Measurements from ENCODE around the gene TNF. TPM values are rescaled to one million over a fixed set of nuclear protein-coding genes. Genes with fewer than 3 reads are reported as not detected.

TNF gene
- total and polyA plus RNA-seq, 2 of the 13 experiments (the other 11 are each of a cell fraction or from before 2014, with no cell fraction given): not detected

DNA sequence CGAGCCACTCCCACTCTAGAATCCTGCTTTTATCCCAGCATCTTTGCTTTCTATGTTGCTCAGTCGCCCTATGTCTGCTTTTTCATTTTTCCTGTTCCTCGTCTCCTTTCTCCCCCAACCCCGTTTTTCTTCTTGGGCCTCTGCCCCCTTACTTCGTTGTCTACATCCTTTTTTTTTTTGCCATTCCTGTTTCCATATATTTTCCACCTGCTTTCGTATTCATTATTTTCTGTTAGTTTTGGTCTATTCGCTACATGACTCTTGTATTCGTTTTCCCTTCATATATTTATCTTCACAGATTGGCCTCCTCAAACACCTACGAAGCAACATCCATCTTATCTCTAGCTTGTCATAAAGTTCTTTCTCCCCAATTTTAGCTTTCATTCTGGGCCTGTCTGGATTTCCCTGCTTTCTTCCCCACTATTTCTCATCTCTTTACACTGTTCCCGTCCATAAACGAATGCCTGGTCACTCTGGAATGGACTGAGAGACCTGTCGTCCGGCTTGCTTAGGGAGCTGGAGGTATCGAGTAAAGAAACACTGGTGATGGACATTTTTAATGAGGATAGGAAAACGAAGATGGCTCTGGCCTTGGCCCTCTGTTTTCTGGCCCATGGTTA, 46.1 kb downstream of the TNF start:
- Histone ChIP-seq H2AFZ (ENCODE audit: low read length) (no peak overlapping the region), H3K4me1 (ENCODE audit: insufficient read depth, low read length) (peaks cover 22% of the 10 kb centered on the region), H3K4me2 (ENCODE audit: low read depth, low read length) (peak overlapping the region; percentile 98), H3K4me3 (replicated peaks in 1 of 3; ENCODE audit: insufficient read depth in 1 of 3, low read depth in 2 of 3, low read length in 3 of 3) (peak overlapping the region; percentile 83 to 100 (median 99)), H3K36me3 (replicated peaks in 1 of 2; ENCODE audit: control insufficient read depth in 1 of 2, insufficient read depth in 2 of 2, low read length in 2 of 2) (peaks cover 29 to 40% of the 10 kb centered on the region in 2 experiments), H4K20me1 (ENCODE audit: insufficient read depth, low read length) (peaks cover 11% of the 10 kb centered on the region; the same call in 1 of the 2 replicates), H3K27me3 (ENCODE audit: control insufficient read depth in 1 of 2, insufficient read depth in 2 of 2, low read length in 2 of 2) (no peaks in the 10 kb centered on the region; a peak in 1 of 5 replicates), H3K27ac (ENCODE audit: extremely low read length, insufficient read depth, low read length) (peak overlapping the region; percentile 98), H3K9me3 (ENCODE audit: low read length) (no peaks in the 10 kb centered on the region), H3K9ac (ENCODE audit: insufficient read depth, low read depth, low read length) (peak overlapping the region; percentile 97), H3K79me2 (ENCODE audit: insufficient read depth, low read length) (peaks cover 37% of the 10 kb centered on the region)
- ATAC-seq (no peak), FAIRE-seq (no peak), DNase-seq (ENCODE audit: low spot score) (no peak)
- ChIA-PET POLR2A (interaction anchor here (0.5 to 4.8 kb wide), 14 partner anchors 8 to 209 kb away, joined by 3 to 78 read pairs (median 4); partner anchors contain the start of genes APOM, BAG6, C6orf47 and CSNK2B), CTCF (ENCODE audit: low intra/inter-chr PET ratio, low total read pairs) (no interaction called here)
- TSS peak; percentile 68 for BruUV-seq (replicated peaks)
- intact Hi-C loops (cut with micrococcal nuclease; ENCODE audit: unreplicated experiment): loop anchor here (5.0 kb wide), 1 partner anchor 46 kb away; the partner anchor contains the start of genes CSNK2B and LY6G5B
- in situ Hi-C loops (cut with HindIII; ENCODE audit: extremely low pct_ligation_motif_present, low pct_unique_long_range_greater_than_20kb): no loop called here
- 6% methylated on average over 15 of the region's 15 CpGs for whole genome bisulfite sequencing (ENCODE audit: low lambda C conversion rate)
- TF ChIP-seq ATF2 (CRISPR knock-in tag; IDR thresholded peaks at IDR 0.05) (0 out of 2 replicates have a peak, but pooled peaks have one; percentile 7), RBAK (CRISPR knock-in tag; IDR thresholded peaks at IDR 0.05) (no peak), SIN3A (IDR thresholded peaks at IDR 0.05; ENCODE audit: borderline replicate concordance, low read depth, low read length) (no peak), RFX1 (IDR thresholded peaks at IDR 0.05) (no peak), ZNF605 (CRISPR knock-in tag; IDR thresholded peaks at IDR 0.05) (no peak), NPAS2 (CRISPR knock-in tag; IDR thresholded peaks at IDR 0.05; ENCODE audit: borderline replicate concordance) (no peak), MTA3 (CRISPR knock-in tag; IDR thresholded peaks at IDR 0.05) (no peak), GRHL1 (CRISPR knock-in tag; conservative IDR thresholded peaks at IDR 0.05) (no peak), ZNF7 (CRISPR knock-in tag; IDR thresholded peaks at IDR 0.05) (no peak), IKZF1 (IDR thresholded peaks at IDR 0.05) (no peak), KDM5A (IDR thresholded peaks at IDR 0.05; ENCODE audit: borderline replicate concordance, low read length) (no peak; the same call in 1 of the 2 replicates), ZNF543 (CRISPR knock-in tag; IDR thresholded peaks at IDR 0.05) (no peak), DNMT1 (CRISPR knock-in tag; IDR thresholded peaks at IDR 0.05) (no peak), NONO (IDR thresholded peaks at IDR 0.05) (no peak), NONO (CRISPR knock-in tag; conservative IDR thresholded peaks at IDR 0.05) (no peak), ZNF292 (CRISPR knock-in tag; IDR thresholded peaks at IDR 0.05; ENCODE audit: borderline replicate concordance, low read depth) (no peak), ZNF674 (CRISPR knock-in tag; IDR thresholded peaks at IDR 0.05; ENCODE audit: low read depth) (0 out of 2 replicates have a peak, but pooled peaks have one; percentile 23), FOXJ3 (CRISPR knock-in tag; IDR thresholded peaks at IDR 0.05; ENCODE audit: borderline replicate concordance) (peak; percentile 39; the same call in 1 of the 2 replicates), ZNF503 (CRISPR knock-in tag; IDR thresholded peaks at IDR 0.05) (0 out of 2 replicates have a peak, but pooled peaks have one; percentile 28), POLR2G (IDR thresholded peaks at IDR 0.05; ENCODE audit: low read depth, low read length) (no peak), ZNF713 (CRISPR knock-in tag; IDR thresholded peaks at IDR 0.05) (no peak), EED (CRISPR knock-in tag; IDR thresholded peaks at IDR 0.05) (peak; percentile 4; the same call in 1 of the 2 replicates)
